Measurements from ENCODE around the gene HSPG2.

HSPG2 gene

GRCh38 chr1:21910558-21911204 lies 26.4 kb downstream of the HSPG2 start:
- no peak for TF ChIP-seq USF1 (IDR thresholded peaks at IDR 0.05)
- no peak for TF ChIP-seq ZBTB7A (IDR thresholded peaks at IDR 0.05; ENCODE audit: low read depth)
- no peak for TF ChIP-seq EGR1 (IDR thresholded peaks at IDR 0.05)
- no peak for TF ChIP-seq CEBPB (IDR thresholded peaks at IDR 0.05)
- TF ChIP-seq REST (IDR thresholded peaks at IDR 0.05; ENCODE audit: low read depth): no peak
- TF ChIP-seq TCF12 (IDR thresholded peaks at IDR 0.05; ENCODE audit: low read depth): no peak
- TF ChIP-seq RAD21 (IDR thresholded peaks at IDR 0.05; ENCODE audit: low read depth): no peak
- TF ChIP-seq TEAD4 (IDR thresholded peaks at IDR 0.05): no peak
- no peak for TF ChIP-seq EP300 (IDR thresholded peaks at IDR 0.05; ENCODE audit: borderline replicate concordance)
- TF ChIP-seq TAF1 (IDR thresholded peaks at IDR 0.05; ENCODE audit: low read depth): no peak
- TF ChIP-seq NFIC (IDR thresholded peaks at IDR 0.05): no peak
- no peak for TF ChIP-seq FOXM1 (IDR thresholded peaks at IDR 0.05; ENCODE audit: borderline replicate concordance, low read depth)
- no peak for TF ChIP-seq MAX (IDR thresholded peaks at IDR 0.05)

GRCh38 chr1:21909787-21910503 lies 27.2 kb downstream of the HSPG2 start:
- TF ChIP-seq EGR1 (IDR thresholded peaks at IDR 0.05): no peak
- TF ChIP-seq YY1 (IDR thresholded peaks at IDR 0.05; ENCODE audit: low read depth): 0 out of 2 replicates have a peak, but pooled peaks have one; percentile 6

- 0 out of 2 replicates have a peak, but pooled peaks have one; percentile 9 for TF ChIP-seq MAX (IDR thresholded peaks at IDR 0.05)
- no peak for TF ChIP-seq CEBPB (IDR thresholded peaks at IDR 0.05)
Measured at GRCh38 chr1:21909286-21909759, 27.8 kb downstream of the HSPG2 start.

- TF ChIP-seq CREB1 (IDR thresholded peaks at IDR 0.05; ENCODE audit: low read depth): no peak
- TF ChIP-seq USF1 (IDR thresholded peaks at IDR 0.05): no peak
- no peak for TF ChIP-seq YY1 (IDR thresholded peaks at IDR 0.05; ENCODE audit: low read depth)
- TF ChIP-seq TAF1 (IDR thresholded peaks at IDR 0.05; ENCODE audit: low read depth): no peak
- no peak for TF ChIP-seq MAX (IDR thresholded peaks at IDR 0.05)
- no peak for TF ChIP-seq EP300 (IDR thresholded peaks at IDR 0.05; ENCODE audit: borderline replicate concordance)
- no peak for TF ChIP-seq REST (IDR thresholded peaks at IDR 0.05; ENCODE audit: low read depth)
- no peak for TF ChIP-seq NFIC (IDR thresholded peaks at IDR 0.05)
- no peak for TF ChIP-seq TEAD4 (IDR thresholded peaks at IDR 0.05)
- no peak for TF ChIP-seq FOXM1 (IDR thresholded peaks at IDR 0.05; ENCODE audit: borderline replicate concordance, low read depth)
- TF ChIP-seq CEBPB (IDR thresholded peaks at IDR 0.05): no peak
- no peak for TF ChIP-seq ZBTB7A (IDR thresholded peaks at IDR 0.05; ENCODE audit: low read depth)
- no peak for TF ChIP-seq RAD21 (IDR thresholded peaks at IDR 0.05; ENCODE audit: low read depth)
- TF ChIP-seq TCF12 (IDR thresholded peaks at IDR 0.05; ENCODE audit: low read depth): no peak
- no peak for TF ChIP-seq EGR1 (IDR thresholded peaks at IDR 0.05)
Measured at GRCh38 chr1:21907079-21907418, 30.1 kb downstream of the HSPG2 start.

- TF ChIP-seq EP300 (IDR thresholded peaks at IDR 0.05; ENCODE audit: borderline replicate concordance): no peak
- TF ChIP-seq FOXM1 (IDR thresholded peaks at IDR 0.05; ENCODE audit: borderline replicate concordance, low read depth): no peak
- TF ChIP-seq TAF1 (IDR thresholded peaks at IDR 0.05; ENCODE audit: low read depth): no peak
- no peak for TF ChIP-seq RAD21 (IDR thresholded peaks at IDR 0.05; ENCODE audit: low read depth)
- no peak for TF ChIP-seq TCF12 (IDR thresholded peaks at IDR 0.05; ENCODE audit: low read depth)
- no peak for TF ChIP-seq CEBPB (IDR thresholded peaks at IDR 0.05)
- no peak for TF ChIP-seq NFIC (IDR thresholded peaks at IDR 0.05)
Measured at GRCh38 chr1:21906173-21907078, 30.7 kb downstream of the HSPG2 start.
